DLD1 (cell line): ENCODE results near the gene ASS1.
"Not testable (repeated sequence)": the region's sequence is repeated elsewhere in the genome, so short reads cannot be mapped to it uniquely, and the experiment has no call there.

Experiments
- in situ Hi-C: cut with HindIII; loops from 2 replicates; pipeline ENCODE4 v1.10.0; 2017; ENCODE audit warnings: low sequenced_read_pairs

Gene ASS1

DNA sequence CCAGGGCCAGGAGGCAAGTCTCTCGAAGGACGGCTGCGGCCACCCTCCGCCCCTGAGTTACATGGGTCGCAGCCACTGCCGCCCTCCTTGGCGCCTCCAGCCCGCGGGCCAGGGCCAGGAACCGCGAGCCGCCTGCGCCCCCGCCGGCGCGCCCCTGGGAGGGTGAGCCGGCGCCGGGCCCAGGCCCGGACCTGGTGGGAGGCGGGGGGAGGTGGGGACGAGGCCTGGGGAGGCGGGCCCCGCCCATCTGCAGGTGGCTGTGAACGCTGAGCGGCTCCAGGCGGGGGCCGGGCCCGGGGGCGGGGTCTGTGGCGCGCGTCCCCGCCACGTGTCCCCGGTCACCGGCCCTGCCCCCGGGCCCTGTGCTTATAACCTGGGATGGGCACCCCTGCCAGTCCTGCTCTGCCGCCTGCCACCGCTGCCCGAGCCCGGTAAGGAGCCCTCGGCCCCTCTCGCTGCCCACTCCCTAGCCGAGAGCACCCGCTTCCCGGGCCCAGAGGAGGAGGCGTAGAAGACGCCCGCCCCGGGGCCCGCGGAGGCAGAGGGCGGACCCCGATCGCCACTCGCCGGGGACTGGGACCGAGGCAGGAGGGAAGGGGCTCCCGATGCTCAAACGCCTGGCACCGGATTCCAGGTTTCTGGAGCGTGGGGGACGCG, at the start of gene ASS1:
TSS of gene ASS1 (plus strand) at position 397 of the 657 bp plus-strand sequence. CDS start 7,268 bp downstream, outside the sequence.
- in situ Hi-C loops = no loop called here

DNA sequence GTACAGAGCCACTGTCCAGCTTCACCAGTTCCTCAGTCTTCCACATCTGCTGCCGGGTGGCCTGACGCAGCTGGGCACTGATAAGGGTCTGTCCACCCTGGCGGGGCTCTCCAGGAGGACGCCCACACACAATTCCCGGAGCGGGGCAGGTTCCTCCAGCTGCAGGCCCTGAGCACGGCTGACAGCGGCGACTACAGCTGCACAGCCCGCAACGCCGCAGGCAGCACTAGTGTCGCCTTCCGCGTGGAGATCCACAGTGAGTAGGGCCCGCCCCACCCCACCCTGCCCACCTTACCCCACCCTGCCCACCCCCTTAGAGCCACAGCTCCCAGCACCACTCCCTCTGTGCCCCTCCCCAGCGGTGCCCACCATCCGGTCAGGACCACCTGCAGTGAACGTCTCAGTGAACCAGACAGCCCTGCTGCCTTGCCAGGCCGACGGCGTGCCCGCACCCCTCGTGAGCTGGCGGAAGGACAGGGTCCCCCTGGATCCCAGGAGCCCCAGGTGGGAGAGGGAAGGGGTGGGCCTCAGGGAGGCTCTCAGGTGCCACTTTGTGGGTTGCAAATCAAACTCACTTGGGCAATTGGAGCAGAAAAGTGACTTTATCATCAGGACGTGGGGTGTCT, 48.8 kb upstream of the ASS1 start:
- in situ Hi-C loops = no loop called here

GRCh38 chr9:130396581-130396980, 48.2 kb upstream of the ASS1 start:
- in situ Hi-C loops = no loop called here

DNA sequence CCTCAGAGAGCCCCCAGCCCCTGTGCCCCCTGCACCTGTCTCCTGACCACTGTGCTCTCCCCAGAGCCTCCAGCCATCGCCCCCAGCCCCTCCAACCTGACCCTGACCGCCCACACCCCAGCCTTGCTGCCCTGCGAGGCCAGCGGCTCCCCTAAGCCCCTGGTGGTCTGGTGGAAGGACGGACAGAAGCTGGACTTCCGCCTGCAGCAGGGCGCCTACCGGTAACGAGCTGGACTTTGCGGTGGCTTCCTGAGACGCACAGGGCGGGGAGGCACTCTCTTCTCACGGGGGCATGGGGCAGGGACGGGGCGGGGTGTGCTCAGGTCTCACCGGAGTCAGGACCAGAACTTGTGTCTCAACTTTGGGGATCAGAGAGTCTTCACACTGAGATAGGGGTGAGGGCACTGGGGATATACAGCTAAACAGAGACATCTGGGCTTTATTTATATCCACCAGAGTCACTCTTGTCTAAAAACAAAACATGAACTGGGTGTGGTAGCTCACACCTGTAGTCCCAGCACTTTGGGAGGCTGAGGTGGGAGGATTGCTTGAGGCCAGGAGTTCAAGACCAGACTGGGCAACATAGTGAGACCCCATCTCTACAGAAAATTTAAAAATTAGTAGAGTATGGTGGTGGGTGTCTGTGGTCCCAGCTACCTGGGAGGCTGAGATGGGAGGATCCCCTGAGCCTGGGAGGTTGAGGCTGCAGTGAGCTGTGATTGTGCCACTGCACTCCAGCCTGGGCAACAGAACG, 46.1 kb upstream of the ASS1 start:
- in situ Hi-C loops = no loop called here

DNA sequence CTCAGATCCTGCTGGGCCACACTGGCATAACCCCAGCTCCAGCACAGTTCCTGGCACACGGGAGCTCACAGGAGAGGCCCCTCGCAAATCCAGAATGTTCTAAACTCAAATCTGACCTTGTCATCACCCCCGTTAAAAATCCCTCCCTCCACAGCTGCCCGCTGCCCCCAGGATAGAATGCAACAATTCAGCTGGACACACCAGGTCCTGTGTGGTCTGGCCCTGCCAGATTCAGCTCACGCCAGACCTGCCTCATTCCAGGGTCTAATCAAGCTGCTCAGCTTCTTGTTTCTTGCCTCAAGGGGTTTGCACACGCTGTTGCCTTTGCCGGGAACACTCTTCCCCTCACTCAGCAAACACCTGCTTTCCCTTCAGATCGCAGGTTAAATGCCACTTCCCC, 45.0 kb upstream of the ASS1 start:
- in situ Hi-C loops = no loop called here

- in situ Hi-C loops = no loop called here
These were observed 43.9 kb upstream of the ASS1 start for GRCh38 chr9:130400870-130401269.

DNA sequence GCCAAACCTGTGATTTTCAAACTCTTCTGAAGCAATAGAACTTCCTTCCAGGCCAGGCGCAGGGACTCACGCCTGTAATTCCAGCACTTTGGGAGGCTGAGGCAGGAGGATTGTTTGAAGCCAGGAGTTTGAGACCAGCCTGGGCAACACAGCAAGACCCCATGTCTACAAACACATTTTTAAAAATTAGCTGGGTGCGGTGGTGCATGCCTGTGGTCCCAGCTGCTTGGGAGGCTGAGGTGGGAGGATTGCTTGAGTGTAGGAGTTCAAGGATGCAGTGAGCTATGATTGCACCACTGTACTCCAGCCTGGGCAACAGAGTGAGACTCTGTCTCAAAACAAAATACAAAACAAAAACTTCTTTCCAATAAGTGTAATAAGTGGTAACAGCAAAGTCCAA, 43.0 kb upstream of the ASS1 start:
- in situ Hi-C loops = not testable (repeated sequence)

- in situ Hi-C loops = no loop called here
These were observed 42.5 kb upstream of the ASS1 start for GRCh38 chr9:130402243-130402642.

- in situ Hi-C loops = no loop called here
These were observed 41.9 kb upstream of the ASS1 start for GRCh38 chr9:130402645-130403440.

DNA sequence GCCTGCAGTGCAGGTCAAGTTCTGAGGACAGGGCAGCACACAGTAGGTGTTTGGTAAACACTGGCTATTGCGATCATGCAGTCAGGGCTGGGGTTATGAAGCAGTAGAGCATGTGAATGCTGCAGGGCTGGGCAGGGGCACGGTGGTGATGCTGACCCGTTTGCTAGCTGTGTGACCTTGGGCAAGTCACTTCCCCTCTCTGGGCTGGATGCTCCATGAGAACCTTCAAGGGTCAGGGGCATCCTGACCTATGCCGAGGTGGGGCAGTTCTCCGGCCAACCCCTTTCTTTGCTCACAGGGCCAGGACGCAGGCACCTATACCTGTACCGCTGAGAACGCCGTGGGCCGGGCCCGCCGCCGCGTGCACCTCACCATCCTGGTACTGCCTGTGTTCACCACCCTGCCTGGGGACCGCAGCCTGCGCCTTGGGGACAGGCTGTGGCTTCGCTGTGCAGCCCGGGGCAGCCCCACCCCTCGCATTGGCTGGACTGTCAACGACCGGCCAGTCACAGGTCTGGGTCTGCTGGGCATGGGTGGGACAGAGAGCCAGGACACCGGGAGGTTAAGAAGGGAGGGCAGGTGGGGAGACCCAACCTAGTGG, 39.0 kb upstream of the ASS1 start:
- in situ Hi-C loops = no loop called here

- in situ Hi-C loops = no loop called here
These were observed 38.4 kb upstream of the ASS1 start for GRCh38 chr9:130406278-130406895.

DNA sequence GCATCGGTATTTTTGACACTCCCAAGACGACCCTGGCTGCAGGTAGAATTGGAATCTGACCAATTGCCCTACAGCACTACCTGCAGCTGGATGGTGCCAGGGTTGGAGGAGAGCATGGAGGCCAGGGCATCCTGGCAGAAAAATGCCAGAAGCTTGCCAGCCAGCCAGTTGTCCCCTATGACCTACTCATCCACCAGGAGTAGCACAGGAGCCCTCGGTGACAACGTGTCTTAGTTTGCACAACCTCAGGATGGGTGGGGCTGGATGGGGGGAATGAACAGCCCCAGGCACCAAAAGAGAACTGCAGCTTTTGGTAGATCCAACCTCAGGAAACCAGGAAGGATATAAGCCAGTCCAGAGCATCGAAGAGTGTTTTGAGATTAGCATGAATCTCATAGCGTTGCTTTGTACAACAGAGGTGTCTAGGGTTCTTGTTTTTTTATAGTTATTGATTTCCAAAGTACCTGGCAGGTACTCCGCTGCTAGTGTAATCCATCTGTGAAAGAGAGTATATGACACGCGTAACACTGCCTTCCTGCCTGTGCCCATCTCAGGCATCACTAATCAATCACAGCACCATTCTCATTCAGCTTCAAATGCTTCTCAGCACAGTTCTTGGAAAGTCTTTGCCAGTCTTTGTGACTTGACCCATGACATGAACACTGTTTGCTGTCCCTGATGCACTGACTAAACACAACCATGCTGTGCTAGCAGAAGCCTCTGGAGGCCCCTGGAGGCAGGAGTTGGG, 36.7 kb upstream of the ASS1 start:
- in situ Hi-C loops = no loop called here

GRCh38 chr9:130408669-130409068, 36.1 kb upstream of the ASS1 start:
- in situ Hi-C loops = no loop called here

DNA sequence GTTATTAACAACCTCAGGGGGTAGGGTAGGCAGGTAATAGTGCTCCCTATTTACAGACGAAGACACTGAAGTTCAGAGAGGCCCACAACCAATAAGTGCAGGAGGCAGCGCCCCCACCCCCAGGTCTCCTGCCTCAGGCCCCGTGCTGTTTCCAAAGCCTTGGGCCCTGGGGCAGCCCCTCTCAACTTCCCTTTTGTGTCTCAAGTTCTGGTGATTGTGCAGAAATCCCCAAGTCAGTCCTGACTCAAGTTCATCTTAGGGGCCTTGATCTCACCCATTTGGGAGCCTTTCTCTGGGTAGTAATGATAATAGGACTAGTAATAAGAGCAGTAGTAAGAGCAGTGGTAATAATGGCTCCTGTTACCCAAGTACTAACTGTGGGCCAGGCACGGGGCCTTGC, 35.5 kb upstream of the ASS1 start:
- in situ Hi-C loops = no loop called here

DNA sequence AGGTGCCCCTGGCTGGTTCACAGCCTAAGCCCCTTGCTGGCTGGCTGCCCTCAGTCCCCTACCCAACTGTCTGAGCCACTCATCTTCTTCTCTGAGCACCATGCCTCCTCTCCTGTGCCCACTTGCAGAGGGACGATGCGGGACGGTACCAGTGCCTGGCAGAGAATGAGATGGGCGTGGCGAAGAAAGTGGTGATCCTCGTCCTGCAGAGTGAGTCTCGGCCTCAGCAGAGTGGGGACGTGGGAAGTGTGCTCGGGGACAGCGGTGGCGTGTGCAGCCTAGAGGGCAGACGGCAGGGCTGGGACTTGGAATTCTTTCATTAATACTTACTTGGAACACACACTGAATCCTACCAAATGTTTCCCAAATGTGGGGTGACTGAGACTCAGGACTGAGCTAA, 34.3 kb upstream of the ASS1 start:
- in situ Hi-C loops = no loop called here

DNA sequence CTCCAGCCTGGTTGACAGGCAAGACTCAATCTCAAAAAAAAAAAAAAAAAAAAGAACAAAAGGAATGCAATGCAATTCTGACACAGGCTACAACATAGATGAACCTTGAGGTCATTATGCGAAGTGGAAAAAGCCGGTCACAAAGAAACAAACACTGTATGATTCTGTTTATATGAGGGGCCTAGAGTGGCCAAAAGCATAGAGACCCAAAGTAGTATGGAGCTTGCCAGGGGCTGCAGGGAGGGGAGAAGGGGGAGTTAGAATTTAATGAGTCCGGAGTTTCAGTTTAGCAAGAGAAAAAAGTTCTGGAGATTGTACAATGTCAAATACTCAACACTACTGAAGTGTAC, 33.2 kb upstream of the ASS1 start:
- in situ Hi-C loops = no loop called here

- in situ Hi-C loops = no loop called here
These were observed 30.6 kb upstream of the ASS1 start for GRCh38 chr9:130414081-130414731.

- in situ Hi-C loops = no loop called here
These were observed 29.6 kb upstream of the ASS1 start for GRCh38 chr9:130414910-130415746.
